ENCODE data around the gene ENOX1.

Gene ENOX1

GRCh38 chr13:43804461-43805070 lies 17.8 kb upstream of the ENOX1 start:
- no peaks in the 10 kb centered on the region for H3K27me3 ChIP-seq
- intact Hi-C loops (cut with DNase I; ENCODE audit: low total_unique reads), result loop anchor here (10.0 kb wide), 4 partner anchors 500 to 1210 kb away; no protein-coding TSS in a partner anchor
- TF ChIP-seq, protein P1, sequence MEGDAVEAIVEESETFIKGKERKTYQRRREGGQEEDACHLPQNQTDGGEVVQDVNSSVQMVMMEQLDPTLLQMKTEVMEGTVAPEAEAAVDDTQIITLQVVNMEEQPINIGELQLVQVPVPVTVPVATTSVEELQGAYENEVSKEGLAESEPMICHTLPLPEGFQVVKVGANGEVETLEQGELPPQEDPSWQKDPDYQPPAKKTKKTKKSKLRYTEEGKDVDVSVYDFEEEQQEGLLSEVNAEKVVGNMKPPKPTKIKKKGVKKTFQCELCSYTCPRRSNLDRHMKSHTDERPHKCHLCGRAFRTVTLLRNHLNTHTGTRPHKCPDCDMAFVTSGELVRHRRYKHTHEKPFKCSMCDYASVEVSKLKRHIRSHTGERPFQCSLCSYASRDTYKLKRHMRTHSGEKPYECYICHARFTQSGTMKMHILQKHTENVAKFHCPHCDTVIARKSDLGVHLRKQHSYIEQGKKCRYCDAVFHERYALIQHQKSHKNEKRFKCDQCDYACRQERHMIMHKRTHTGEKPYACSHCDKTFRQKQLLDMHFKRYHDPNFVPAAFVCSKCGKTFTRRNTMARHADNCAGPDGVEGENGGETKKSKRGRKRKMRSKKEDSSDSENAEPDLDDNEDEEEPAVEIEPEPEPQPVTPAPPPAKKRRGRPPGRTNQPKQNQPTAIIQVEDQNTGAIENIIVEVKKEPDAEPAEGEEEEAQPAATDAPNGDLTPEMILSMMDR (IDR thresholded peaks at IDR 0.05), result peak; percentile 50 to 70
- DNase-seq, result no peak
- H3K4me3 ChIP-seq, result no peak overlapping the region
- H3K36me3 ChIP-seq, result no peaks in the 10 kb centered on the region
- no peak overlapping the region for H3K27ac ChIP-seq
- peaks cover 0 to 5% (median 4%) of the 10 kb centered on the region in 4 donors for H3K4me1 ChIP-seq
- H3K9me3 ChIP-seq, result no peaks in the 10 kb centered on the region

DNA sequence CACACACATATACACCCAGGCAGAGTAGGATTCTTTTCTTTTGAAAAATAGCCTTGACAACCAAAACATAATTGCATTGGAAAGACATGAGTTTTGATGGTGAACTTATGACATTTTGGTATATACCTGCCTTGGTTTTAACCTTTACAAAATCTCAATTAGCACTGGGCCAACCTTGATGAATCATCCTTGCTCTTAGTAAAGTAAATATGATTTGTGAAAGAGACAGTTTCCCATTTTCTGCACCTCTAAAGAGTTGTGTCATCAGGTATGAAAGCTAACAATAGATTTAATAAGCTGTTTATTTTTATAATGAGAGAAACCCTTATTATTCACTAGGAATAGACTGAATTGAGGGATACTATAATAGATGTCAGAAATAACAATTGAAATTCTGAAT lies 15.7 kb upstream of the ENOX1 start:
- intact Hi-C loops (cut with DNase I; ENCODE audit: low total_unique reads), result loop anchor here (10.0 kb wide), 4 partner anchors 498 to 1208 kb away; no protein-coding TSS in a partner anchor
- TF ChIP-seq, protein P1 (IDR thresholded peaks at IDR 0.05), result no peak
- H3K4me1 ChIP-seq, result peaks cover 0 to 5% (median 4%) of the 10 kb centered on the region in 4 donors
- no peaks in the 10 kb centered on the region for H3K27me3 ChIP-seq
- H3K27ac ChIP-seq, result no peak overlapping the region
- no peak overlapping the region for H3K4me3 ChIP-seq
- DNase-seq, result no peak
- no peaks in the 10 kb centered on the region for H3K36me3 ChIP-seq
- H3K9me3 ChIP-seq, result no peaks in the 10 kb centered on the region

DNA sequence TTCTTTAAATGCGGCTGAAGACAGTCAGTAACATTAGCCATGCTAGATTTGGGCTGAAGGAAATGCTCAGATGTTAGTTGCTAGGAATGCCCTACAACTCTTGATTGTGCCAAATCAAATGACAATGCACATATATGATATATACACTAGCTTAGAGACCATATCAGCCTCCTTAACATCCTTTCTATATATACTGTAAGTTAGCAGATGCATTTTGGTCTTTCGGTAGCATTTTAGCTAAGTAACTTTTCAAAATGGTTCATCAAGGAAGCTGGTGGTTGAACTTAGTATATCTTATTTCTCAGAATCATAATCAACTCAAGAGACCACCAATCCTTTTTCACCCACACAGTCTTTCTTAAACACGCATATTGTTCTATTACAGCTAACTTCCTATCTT lies 14.1 kb upstream of the ENOX1 start:
- Histone ChIP-seq H3K36me3 (no peaks in the 10 kb centered on the region), H3K9me3 (no peaks in the 10 kb centered on the region), H3K27me3 (no peaks in the 10 kb centered on the region), H3K27ac (no peak overlapping the region), H3K4me3 (no peak overlapping the region), H3K4me1 (peaks cover 0 to 5% (median 4%) of the 10 kb centered on the region in 4 donors)
- DNase-seq, result no peak
- TF ChIP-seq, protein P1 (IDR thresholded peaks at IDR 0.05), result no peak
- intact Hi-C loops (cut with DNase I; ENCODE audit: low total_unique reads), result loop anchor here (10.0 kb wide), 4 partner anchors 496 to 1206 kb away; no protein-coding TSS in a partner anchor

DNA sequence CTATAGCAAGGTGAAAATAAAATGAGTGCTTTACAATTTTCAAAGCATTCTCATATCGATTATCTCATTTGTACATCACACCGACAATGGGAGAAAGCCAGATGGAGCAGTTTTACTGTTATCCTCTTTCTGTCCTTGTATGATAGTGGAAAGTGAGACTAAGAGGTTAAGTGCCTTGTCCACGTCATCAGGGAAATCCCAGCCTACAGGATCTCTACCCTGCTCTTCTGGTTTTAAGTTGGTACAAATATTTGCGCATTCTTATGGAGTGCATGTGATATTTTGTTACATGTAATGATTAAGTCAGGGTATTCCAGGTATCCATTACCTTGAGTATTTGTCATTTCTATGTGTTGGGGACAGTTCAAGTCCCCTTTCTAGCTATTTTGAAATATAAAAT lies 12.4 kb upstream of the ENOX1 start:
- DNase-seq, result no peak
- TF ChIP-seq, protein P1 (IDR thresholded peaks at IDR 0.05), result no peak
- Histone ChIP-seq H3K4me3 (no peak overlapping the region), H3K36me3 (no peaks in the 10 kb centered on the region), H3K27me3 (no peaks in the 10 kb centered on the region), H3K27ac (no peak overlapping the region), H3K4me1 (no peaks in the 10 kb centered on the region), H3K9me3 (no peaks in the 10 kb centered on the region)
- intact Hi-C loops (cut with DNase I; ENCODE audit: low total_unique reads), result no loop called here

DNA sequence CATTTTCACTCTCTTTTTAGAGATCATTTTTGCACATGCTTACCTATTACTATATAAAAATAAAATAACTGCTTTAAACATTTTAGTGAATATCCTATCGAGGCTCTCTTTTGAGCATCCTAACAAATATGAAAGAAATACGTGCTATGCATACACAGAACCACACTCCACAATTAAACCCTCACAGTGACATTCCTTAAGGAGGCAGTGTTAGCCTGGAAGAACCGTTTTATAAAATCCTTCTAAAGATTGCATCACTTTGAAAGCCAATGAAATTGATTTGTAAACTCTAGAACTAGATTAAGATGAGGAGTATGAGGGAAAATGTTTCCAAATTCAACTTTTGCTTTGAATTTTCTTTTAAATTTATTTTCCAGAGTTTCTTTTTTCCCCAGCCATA lies 11.1 kb upstream of the ENOX1 start:
- intact Hi-C loops (cut with DNase I; ENCODE audit: low total_unique reads), result no loop called here
- no peak for DNase-seq
- Histone ChIP-seq H3K27ac (no peak overlapping the region), H3K36me3 (no peaks in the 10 kb centered on the region), H3K27me3 (no peaks in the 10 kb centered on the region), H3K4me1 (no peaks in the 10 kb centered on the region), H3K9me3 (no peaks in the 10 kb centered on the region), H3K4me3 (no peak overlapping the region)
- TF ChIP-seq, protein P1 (IDR thresholded peaks at IDR 0.05), result no peak

All from tibial artery (tissue), 4 donors.